ENCODE data around the gene ATP2A3.
A peak's percentile ranks its signal among the peaks of the same experiment; 100 is the strongest.

The ATP2A3 gene

GRCh38 chr17:3959295-3959899, 4.8 kb downstream of the ATP2A3 start:
- no peak for TF ChIP-seq GATA2 (IDR thresholded peaks at IDR 0.05; ENCODE audit: low read depth, low read length)
- TF ChIP-seq GATA3 (IDR thresholded peaks at IDR 0.05; ENCODE audit: low read depth, low read length): no peak

- no peak for TF ChIP-seq GATA2 (IDR thresholded peaks at IDR 0.05; ENCODE audit: low read depth, low read length)
- no peak for TF ChIP-seq GATA3 (IDR thresholded peaks at IDR 0.05; ENCODE audit: low read depth, low read length)
Measured at GRCh38 chr17:3957735-3958599, 6.3 kb downstream of the ATP2A3 start.

GRCh38 chr17:3956983-3957382, 7.3 kb downstream of the ATP2A3 start:
- TF ChIP-seq GATA3 (IDR thresholded peaks at IDR 0.05; ENCODE audit: low read depth, low read length): no peak
- no peak for TF ChIP-seq GATA2 (IDR thresholded peaks at IDR 0.05; ENCODE audit: low read depth, low read length)

- TF ChIP-seq GATA2 (IDR thresholded peaks at IDR 0.05; ENCODE audit: low read depth, low read length) (no peak), GATA3 (IDR thresholded peaks at IDR 0.05; ENCODE audit: low read depth, low read length) (no peak)
Measured at GRCh38 chr17:3956327-3956957, 7.8 kb downstream of the ATP2A3 start.

- TF ChIP-seq GATA2 (IDR thresholded peaks at IDR 0.05; ENCODE audit: low read depth, low read length): no peak
- no peak for TF ChIP-seq GATA3 (IDR thresholded peaks at IDR 0.05; ENCODE audit: low read depth, low read length)
Measured at GRCh38 chr17:3955673-3955988, 8.6 kb downstream of the ATP2A3 start.

GRCh38 chr17:3954976-3955672, 9.1 kb downstream of the ATP2A3 start:
- TF ChIP-seq GATA3 (IDR thresholded peaks at IDR 0.05; ENCODE audit: low read depth, low read length): no peak
- TF ChIP-seq GATA2 (IDR thresholded peaks at IDR 0.05; ENCODE audit: low read depth, low read length): peak; percentile 64; the same call in 1 of the 2 replicates

DNA sequence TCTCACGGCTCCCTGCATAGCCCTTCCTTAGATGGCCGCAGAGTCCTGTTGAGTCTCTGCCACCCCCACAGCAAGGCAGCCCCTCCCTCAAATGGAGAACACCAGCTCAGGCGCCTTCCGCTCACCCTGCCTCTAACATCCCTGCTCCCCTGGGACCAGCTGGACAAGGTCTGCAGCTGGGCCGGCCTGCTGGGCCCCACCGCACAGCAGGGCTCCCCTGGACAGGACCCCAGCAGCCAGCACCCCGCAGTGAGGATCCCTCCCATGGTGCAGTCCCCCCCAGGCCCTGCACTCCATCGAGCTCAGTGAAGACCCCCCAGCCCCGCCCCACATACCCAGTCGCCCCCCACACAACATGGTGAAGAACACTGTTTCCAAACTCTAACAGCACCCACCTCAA, 10.2 kb downstream of the ATP2A3 start:
- no peak for TF ChIP-seq GATA3 (IDR thresholded peaks at IDR 0.05; ENCODE audit: low read depth, low read length)
- TF ChIP-seq GATA2 (IDR thresholded peaks at IDR 0.05; ENCODE audit: low read depth, low read length): no peak

- TF ChIP-seq GATA2 (IDR thresholded peaks at IDR 0.05; ENCODE audit: low read depth, low read length): no peak
- TF ChIP-seq GATA3 (IDR thresholded peaks at IDR 0.05; ENCODE audit: low read depth, low read length): no peak
Measured at GRCh38 chr17:3953542-3953941, 10.7 kb downstream of the ATP2A3 start.

- TF ChIP-seq GATA3 (IDR thresholded peaks at IDR 0.05; ENCODE audit: low read depth, low read length) (no peak), GATA2 (IDR thresholded peaks at IDR 0.05; ENCODE audit: low read depth, low read length) (no peak)
Measured at GRCh38 chr17:3952186-3952585, 12.1 kb downstream of the ATP2A3 start.

DNA sequence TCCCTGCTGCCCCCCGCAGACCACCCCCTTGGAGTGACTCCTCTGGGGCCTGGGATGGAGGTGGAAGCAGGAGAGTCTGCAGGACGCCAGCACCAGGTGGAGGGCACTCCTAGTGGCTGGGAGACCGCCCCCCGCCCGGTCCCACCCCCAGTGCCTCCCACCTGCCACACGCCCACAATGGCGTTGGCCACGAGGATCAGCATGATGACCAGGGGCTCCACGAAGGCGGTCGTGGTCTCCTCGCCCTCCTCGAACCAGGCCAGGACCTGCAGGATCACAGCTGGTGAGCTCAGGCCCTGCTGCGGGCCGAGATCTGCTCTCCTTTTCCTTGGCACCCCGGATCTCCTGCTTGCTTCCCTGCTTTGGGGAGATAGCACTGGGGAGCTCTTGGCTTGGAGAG, 12.8 kb downstream of the ATP2A3 start:
- TF ChIP-seq GATA2 (IDR thresholded peaks at IDR 0.05; ENCODE audit: low read depth, low read length) (no peak), GATA3 (IDR thresholded peaks at IDR 0.05; ENCODE audit: low read depth, low read length) (no peak)

- TF ChIP-seq GATA2 (IDR thresholded peaks at IDR 0.05; ENCODE audit: low read depth, low read length) (no peak), GATA3 (IDR thresholded peaks at IDR 0.05; ENCODE audit: low read depth, low read length) (no peak)
Measured at GRCh38 chr17:3951003-3951402, 13.2 kb downstream of the ATP2A3 start.

GRCh38 chr17:3950584-3950983, 13.7 kb downstream of the ATP2A3 start:
- TF ChIP-seq GATA2 (IDR thresholded peaks at IDR 0.05; ENCODE audit: low read depth, low read length) (no peak), GATA3 (IDR thresholded peaks at IDR 0.05; ENCODE audit: low read depth, low read length) (no peak)

GRCh38 chr17:3949418-3949817, 14.8 kb downstream of the ATP2A3 start:
- TF ChIP-seq GATA2 (IDR thresholded peaks at IDR 0.05; ENCODE audit: low read depth, low read length): no peak
- TF ChIP-seq GATA3 (IDR thresholded peaks at IDR 0.05; ENCODE audit: low read depth, low read length): no peak

GRCh38 chr17:3947318-3947810, 16.9 kb downstream of the ATP2A3 start:
- TF ChIP-seq GATA3 (IDR thresholded peaks at IDR 0.05; ENCODE audit: low read depth, low read length) (no peak), GATA2 (IDR thresholded peaks at IDR 0.05; ENCODE audit: low read depth, low read length) (no peak)
